ENCODE measurements around the gene OCRL.

The OCRL gene

GRCh38 chrX:129540068-129540653 lies at the start of gene OCRL:
TSS of gene OCRL (plus strand) at chrX:129540259. CDS start at chrX:129540440, 181 bp downstream.
- DNase-seq (ENCODE audit: low spot score) = peak; percentile 74

GRCh38 chrX:129490330-129490729 lies 49.7 kb upstream of the OCRL start:
- DNase-seq (ENCODE audit: low spot score) = no peak

- DNase-seq (ENCODE audit: low spot score) = no peak
These were observed 46.4 kb upstream of the OCRL start for GRCh38 chrX:129493643-129494042.

DNA sequence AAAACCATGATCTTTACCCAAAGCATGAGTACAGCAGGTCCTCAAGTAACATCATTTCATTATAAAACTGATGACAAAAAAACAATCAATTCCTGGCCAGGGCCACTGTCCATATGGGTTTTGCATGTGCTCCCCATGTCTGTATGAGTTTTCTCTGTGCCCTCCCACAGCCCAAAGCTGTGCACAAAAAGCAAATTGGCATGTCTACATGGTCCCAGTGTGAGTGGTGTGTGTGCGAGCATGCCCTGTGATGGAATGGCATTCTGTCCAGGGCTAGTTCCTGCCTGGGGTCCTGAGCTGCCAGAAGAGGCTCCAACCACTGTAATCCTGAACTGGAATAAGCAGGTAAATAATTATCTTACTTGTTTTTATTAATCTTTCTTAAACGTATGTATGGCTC lies 45.2 kb upstream of the OCRL start:
- no peak for DNase-seq (ENCODE audit: low spot score)

DNA sequence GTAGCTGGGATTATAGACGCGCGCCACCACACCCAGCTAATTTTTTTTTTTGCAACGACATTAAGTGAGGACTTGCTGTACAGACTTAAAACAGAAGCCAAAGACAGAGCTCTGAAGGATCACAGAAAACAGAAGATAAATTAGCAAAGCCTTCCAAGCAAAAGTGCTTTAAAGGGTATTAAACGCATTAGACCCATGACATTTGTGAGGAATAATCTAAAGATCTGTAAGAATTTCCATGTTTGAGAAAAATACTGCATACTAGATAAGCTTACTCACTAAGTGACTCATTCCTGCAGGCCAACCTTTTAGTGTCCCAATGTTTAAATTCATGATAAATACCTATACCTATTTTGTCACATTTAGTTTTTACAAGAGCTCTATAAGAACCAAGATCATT lies 44.2 kb upstream of the OCRL start:
- no peak for DNase-seq (ENCODE audit: low spot score)

DNA sequence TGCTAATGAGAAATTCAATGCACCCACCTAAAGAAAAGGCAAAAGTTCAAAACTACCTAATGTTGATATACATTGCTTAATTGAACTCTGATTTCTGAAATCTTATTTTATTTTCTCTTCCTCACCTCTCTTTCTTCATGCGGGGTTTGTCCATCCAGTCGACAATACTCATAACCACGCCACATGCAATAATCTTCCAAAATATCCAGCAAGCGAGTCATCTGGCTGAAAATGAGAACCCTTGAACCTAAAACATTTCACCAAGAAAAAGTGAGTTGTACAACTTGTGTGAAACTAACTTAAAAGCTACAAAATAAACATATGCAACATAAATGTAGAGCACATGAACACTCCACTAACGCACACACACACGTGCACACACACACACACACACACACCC lies 43.4 kb upstream of the OCRL start:
- DNase-seq (ENCODE audit: low spot score) = no peak

DNA sequence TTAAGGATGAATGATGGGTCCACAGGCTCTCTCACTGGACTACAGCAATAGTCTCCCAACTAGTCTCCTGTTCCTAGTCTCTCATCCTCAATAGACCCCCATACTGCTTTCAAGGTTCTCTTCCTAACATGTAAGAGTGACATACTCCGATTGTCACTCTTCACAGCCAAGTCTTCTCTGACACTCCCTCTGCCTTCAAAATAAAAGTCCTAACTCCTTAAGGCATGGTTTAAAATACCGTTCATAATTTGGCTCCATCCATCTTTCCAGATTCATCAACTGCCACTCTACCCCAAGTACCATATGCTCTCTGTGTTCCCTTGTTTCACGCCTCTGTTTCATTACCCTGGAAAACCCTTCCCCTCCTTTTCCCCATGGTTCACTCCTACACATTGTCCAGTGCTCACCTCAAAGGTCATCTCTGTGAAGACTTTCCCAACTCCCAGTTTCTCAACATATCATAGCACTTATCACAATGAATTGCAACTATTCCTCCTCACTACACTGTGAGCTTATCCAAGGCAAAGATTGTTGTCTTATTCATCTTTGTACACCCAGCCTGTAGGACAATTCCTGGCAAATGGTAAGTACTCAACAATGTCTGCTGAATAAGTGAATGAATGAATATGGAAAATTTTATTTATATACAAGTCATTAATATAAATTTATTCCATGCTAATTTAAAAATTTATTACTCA lies 42.8 kb upstream of the OCRL start:
- no peak for DNase-seq (ENCODE audit: low spot score)

- no peak for DNase-seq (ENCODE audit: low spot score)
These were observed 29.7 kb upstream of the OCRL start for GRCh38 chrX:129510331-129510730.

DNA sequence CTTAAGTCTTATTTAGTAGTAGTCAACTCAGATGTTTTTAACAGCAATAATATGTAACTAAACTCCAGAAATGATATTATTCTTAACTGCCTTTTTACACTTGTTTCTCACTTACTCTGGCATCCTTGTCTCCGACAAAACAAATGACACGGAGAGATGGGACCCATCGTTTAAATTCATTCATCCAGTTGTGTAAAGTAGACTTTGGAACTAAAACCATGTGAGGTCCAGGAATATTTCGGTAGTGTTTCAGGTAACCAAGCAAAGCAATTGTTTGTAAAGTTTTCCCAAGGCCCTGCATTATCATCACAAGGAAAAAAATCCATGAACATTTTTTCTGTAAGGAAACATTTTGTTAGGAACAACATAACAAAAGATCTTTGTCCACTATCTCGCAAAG lies 28.4 kb upstream of the OCRL start:
- DNase-seq (ENCODE audit: low spot score) = no peak

DNA sequence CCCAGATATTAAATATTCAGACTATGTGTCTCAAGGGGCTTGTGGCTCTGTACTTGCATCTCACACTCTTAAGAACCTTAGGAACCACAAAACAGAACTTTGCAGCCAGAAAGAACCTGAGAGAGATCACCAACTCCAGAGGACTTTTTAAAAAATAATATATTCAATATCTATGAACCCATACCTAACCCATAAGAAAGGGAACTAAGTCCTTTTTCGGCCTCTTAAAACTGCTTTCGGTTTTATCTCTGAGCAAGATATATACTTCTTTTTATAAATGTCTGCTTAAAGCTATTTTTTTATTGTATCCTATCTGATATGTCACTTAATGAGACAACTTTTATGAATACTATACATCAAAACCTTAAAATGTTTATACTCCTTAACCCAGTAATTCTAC lies 27.6 kb upstream of the OCRL start:
- no peak for DNase-seq (ENCODE audit: low spot score)

DNA sequence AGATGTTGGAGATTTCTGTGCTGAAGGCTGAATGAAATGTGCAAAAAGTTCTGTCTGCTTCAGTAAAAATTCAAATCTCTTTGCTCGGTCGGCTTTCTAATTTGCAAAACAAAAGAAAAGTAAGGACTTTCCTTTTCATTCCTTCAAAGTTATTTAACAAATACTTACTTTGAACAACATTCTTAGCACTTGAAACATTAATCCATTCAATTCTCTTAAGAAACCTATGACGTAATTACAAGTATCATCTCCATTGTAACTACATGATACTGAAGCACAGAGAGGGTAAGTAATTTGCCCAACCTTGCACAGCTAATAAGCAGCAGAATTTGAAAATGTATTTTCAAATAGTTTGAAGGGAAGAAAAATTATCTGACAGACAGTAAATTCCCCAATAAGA lies 23.7 kb upstream of the OCRL start:
- DNase-seq (ENCODE audit: low spot score) = no peak

GRCh38 chrX:129520151-129520550 lies 19.9 kb upstream of the OCRL start:
- no peak for DNase-seq (ENCODE audit: low spot score)

GRCh38 chrX:129522184-129523078 lies 17.6 kb upstream of the OCRL start:
- DNase-seq (ENCODE audit: low spot score) = peak; percentile 69

- no peak for DNase-seq (ENCODE audit: low spot score)
These were observed 16.8 kb upstream of the OCRL start, which contains the start of gene SMARCA1 for GRCh38 chrX:129523079-129523911. TSS of gene SMARCA1 (minus strand) at chrX:129523490. CDS start at chrX:129523370, 120 bp downstream.

GRCh38 chrX:129524250-129524850 lies 15.7 kb upstream of the OCRL start:
- DNase-seq (ENCODE audit: low spot score) = no peak

GRCh38 chrX:129525162-129525561 lies 14.9 kb upstream of the OCRL start:
- no peak for DNase-seq (ENCODE audit: low spot score)

DNA sequence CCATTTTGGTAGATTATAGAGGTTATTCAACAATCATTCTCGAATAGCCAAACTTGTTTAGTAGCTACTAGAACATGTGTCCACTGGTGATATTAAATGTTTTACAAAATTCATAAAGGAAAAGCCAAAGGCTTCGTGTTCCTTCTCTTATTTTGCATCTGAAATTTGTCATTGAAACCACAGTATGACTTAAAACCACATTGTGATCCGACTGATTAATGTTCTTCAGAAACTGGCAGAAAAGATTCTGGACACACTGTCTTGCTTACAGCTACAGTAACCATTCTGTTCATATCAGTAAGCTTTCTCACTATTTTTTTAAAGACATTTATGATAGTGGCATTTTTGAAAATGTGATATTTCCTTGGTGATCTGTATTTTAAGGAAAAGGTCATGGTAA lies 14.2 kb upstream of the OCRL start:
- no peak for DNase-seq (ENCODE audit: low spot score)

- DNase-seq (ENCODE audit: low spot score) = no peak
These were observed 10.3 kb upstream of the OCRL start for GRCh38 chrX:129529685-129530281.

DNA sequence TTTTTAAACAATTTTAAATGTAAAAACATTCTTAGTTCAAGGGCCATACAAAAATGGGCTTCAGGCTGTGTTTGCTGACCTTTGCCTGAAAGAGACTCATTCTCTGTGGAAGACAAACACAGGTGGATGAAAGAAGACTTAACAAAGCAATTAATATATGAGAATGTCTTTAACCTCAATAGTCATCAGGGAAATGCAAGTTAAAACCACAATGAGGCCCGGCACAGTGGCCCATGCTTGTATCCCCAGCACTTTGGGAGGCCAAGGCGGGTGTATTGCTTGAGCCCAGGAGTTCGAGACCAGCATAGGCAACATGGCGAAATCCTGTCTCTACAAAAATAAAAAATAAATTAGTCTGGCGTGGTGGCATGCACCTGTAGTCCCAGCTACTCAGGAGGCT lies 9.6 kb upstream of the OCRL start:
- no peak for DNase-seq (ENCODE audit: low spot score)

DNA sequence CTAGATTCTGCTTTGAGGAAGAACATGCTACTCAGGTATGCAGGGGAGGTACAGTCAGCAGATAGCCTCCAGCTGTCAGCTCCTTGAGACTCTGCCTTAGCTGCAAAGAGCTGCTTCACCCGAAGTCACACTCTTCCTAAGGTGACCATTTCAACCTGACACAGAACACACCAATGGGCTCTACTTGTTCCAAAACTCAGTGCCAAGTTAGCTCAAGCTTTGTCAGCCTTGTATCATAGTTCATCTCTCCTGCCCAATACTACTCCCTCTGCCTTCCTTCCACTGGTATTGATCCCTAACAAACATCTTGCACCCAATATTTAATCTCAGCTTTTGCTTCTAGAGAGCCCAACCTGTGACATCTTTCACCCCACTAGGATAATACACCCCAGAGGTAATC lies 8.9 kb upstream of the OCRL start:
- DNase-seq (ENCODE audit: low spot score) = no peak

All from SW480 (cell line).